ENCODE measurements around the gene ERCC6L2.

Gene ERCC6L2

GRCh38 chr9:95930277-95930676 is 54.8 kb downstream of the ERCC6L2 start:
- DNase-seq, result no peak

- no peak for DNase-seq
Observed at GRCh38 chr9:95935861-95936578, 60.5 kb downstream of the ERCC6L2 start.

DNA sequence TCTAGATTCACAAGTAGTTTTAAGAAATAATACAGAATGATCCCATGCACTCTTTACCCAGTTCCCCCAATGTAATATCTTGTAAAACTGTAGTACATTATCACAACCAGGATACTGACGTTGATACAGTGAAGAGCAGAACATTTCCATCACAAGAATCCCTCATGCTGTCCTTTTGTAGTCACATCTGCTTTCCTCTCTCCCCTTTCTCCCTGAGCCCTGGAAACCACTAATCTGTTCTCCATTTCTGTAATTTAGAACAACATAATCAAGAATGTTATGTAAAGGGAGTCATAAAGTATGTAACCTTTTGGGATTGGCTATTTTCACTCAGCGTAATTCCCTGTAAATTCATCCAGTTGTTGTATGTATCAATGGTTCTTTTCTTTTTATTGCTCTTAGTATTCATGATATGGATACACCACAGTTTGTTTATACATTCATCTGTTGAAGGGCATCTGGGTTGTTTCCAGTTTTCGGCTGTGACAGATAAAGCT is 61.1 kb downstream of the ERCC6L2 start:
- DNase-seq, result no peak

DNA sequence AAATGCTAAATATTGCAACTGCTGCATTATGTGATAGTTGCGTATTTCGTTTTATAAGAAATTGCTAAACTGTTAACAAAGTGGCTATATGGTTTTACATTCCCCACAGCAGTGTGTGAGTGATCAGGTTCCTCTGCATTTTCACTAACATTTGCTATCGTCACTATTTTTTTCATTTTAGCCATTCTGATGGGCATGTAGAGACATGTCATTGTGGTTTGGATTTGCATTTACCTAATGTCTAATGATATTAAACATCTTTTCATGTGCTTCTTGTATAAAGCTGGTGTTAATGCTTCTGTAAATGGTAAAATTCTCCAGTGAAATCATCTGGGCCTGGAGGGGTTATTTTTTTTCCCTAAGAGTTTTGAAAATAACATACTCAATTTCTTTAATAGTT is 61.6 kb downstream of the ERCC6L2 start:
- DNase-seq, result no peak

DNA sequence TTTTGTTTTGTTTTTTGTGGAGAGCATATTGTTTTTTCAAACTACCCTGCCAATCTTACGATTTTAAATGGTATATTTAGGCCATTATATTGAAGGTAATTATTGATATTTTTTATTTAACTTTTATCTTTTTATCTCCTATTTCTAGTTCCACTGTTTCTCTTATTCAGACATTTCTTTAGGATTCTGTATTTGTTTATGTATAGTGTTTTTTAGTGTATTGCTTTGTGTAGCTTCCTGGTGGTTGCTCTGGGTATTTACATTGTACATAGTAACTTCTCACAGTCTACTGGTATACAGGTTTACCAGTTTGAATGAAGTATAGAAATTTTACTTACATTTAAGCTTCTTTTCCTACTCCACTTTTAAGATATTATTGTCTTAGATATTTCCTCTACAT is 63.2 kb downstream of the ERCC6L2 start:
- no peak for DNase-seq

DNA sequence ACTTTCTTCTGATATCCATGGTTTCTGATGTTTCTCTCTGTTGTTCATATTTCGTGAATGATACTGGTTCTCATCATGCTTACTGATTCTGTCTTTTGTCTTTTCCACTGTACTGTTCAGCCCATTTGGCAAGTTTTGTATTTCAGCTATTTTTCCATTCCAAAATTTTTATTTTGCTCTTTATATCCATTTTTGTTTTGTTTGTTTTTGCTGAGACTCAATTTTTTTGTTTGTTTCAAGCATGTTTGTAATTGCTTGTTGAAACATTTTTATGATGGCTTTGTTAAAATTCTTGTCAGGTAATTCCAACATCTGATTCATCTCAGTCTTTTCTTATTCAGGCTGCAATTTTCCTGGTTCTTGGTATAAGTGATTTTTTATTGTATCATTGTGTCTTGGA is 64.0 kb downstream of the ERCC6L2 start:
- no peak for DNase-seq

- no peak for DNase-seq
Observed at GRCh38 chr9:95940265-95940664, 64.8 kb downstream of the ERCC6L2 start.

DNA sequence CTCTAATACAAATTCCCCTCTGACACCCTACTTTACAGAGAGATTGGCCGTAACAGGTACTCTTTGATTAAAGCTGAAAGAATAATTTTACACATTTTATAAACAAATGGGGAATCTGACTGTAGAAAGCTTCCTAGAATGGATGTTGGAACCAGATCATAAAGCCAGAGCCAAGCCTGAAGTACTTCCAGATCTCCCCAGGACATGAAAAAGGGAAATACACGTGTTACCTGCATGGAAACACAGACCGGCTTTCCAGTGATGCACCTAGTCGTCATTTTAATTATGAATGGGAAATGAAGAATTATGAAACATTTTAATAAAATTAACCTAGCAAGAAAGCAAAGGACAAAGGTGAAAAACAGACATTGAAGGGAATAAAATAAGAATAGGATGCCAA is 66.5 kb downstream of the ERCC6L2 start:
- DNase-seq, result no peak

DNA sequence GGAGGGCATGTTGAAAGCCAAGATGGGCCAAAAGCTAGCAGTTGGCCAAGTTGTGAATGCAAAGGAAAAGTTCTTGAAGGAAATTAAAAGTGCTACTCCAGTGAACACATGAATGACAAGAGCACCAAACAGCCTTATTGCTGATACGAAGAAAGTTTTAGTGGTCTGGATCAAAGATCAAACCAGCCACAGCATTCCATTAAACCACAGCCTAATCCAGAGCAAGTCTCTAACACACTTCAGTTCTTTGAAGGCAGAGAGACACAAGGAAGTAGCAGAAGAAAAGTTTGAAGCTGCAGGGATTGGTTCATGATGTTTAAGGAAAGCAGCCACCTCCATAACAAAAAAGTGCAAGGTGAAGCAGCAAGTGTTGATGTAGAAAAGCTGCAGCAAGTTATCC is 71.6 kb downstream of the ERCC6L2 start:
- no peak for DNase-seq

DNA sequence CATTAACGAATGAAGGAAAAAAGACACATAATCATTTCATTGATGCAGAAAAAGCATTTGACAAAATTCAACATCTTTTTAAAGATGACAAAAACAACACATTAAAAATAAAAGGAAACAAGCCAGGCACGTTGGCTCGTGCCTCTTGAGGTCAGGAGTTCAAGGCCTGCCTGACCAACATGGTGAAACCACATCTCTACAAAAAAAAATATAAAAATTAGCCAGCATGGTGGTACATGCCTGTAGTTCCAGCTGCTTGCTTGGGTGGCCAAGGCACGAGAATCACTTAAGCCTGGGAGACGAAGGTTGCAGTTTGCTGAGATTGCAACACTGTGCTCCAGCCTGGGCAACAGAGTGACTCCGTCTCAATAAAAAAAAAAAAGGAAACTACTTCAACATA is 77.0 kb downstream of the ERCC6L2 start:
- no peak for DNase-seq

GRCh38 chr9:95953986-95954385 is 78.5 kb downstream of the ERCC6L2 start:
- DNase-seq, result no peak

DNA sequence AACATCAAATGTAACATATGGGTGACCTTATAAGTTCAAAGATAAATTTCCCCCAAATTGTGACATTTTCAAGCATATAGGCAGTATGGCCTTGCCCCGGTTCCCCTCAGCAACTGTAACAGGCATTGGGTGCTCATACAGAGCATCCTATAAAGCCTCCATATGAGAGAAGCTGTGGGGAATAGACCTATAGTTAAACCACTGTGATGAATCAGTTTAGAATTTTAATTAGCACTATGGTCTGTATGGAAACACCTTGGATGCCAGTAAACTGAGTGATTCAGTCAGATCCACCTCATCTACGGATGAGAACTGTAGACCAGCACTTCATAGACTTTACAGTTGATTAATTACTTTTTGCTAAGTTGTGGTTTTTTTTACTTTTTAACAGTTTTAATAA is 79.4 kb downstream of the ERCC6L2 start:
- DNase-seq, result no peak

DNA sequence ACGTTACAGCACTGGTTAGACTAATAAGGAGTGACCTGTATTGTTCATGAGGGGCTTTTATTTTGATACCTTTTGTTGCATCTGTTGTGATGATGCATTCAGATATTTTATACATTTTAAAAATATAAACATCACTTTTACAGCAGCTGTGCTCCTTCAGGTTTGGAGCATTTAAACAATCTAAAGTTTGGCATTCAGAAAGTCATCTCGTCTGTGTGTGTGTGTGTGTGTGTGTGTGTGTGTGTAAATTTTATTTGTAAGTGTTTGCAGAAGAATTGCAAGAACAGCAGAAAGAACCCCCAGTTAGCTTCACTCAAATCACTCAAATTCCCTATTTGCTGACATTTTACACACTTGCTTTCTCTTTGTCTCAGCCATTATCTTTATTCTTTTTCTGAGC is 87.4 kb downstream of the ERCC6L2 start:
- no peak for DNase-seq

DNA sequence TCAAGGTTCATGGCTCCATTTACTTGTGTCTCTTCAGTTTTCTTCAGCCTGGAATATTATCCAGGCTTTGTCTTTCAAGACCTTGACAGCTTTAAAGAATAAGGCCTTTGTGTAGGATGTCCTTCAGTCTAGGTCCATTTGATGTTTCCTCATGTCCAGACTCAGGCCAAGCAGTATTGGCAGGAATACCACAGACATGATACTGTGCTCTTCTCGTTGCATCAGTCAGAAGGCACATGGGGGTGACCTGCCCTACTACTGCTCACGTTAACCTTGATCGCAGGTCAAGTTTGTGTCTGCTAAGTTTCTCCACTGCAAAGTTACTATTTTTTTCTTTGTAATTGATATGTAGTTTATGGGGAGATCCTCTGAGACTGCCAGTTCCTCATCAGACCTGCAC is 88.2 kb downstream of the ERCC6L2 start:
- DNase-seq, result no peak

DNA sequence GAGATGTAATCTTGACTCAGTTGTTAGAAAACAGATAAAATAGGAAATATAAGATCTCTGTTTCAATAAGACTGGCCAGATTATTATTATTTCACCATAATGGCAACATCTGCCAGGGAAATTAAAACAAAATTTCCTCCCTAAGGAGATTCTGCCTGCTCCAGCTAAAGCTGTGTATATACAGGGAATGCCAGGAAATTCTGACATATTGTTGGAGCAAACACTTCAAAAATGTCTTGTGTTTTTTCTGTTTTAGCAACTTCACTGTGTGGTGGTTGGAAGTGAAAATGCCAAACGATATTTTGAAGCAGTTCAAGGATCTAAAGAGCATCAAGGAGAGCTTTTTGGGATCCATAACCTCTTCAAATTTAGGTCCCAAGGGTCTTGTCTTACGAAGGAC is 90.8 kb downstream of the ERCC6L2 start:
- no peak for DNase-seq

GRCh38 chr9:95970317-95970716 is 94.8 kb downstream of the ERCC6L2 start:
- DNase-seq, result no peak

- DNase-seq, result no peak
Observed at GRCh38 chr9:95971815-95972214, 96.3 kb downstream of the ERCC6L2 start.

DNA sequence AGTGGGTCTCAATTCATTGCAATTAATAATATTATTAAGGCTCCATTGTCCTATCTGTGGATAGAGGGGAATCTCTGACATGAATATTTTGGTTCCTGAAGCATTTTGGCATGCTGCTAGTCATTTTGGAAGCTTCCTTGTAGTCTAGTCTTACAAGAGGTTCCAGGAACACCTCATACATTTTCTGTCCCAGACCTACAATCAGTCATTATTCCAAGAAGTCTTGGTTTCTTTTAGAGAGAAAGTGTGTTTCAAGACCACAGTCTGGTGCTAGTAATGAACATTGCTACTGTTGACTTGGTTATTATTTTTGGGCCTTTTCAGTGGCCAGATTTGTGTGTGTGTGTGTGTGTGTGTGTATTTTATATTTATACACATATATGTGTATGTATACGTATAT is 98.9 kb downstream of the ERCC6L2 start:
- no peak for DNase-seq

- no peak for DNase-seq
Observed at GRCh38 chr9:95977371-95977770, 101.9 kb downstream of the ERCC6L2 start.

GRCh38 chr9:95978106-95978505 is 102.6 kb downstream of the ERCC6L2 start:
- no peak for DNase-seq

DNA sequence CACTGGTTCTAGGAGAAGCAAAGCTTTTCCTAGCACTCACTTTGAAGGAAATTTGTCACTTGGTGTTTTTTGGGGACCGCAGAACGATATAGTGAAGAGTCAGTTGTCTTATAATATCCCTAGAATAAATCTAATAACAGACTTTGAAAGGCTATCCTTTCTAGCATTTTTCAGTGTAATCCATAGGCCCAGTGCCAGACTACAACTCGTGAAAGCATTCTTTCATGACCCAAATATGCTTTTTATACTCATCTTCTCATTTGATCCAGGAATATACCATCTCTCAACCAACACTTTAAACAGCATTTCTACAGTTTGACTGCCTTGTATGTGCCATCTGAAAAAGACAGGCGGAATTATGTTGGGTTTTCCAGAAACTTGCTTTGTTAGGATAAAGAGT is 104.0 kb downstream of the ERCC6L2 start:
- no peak for DNase-seq

- DNase-seq, result no peak
Observed at GRCh38 chr9:95980262-95981125, 105.0 kb downstream of the ERCC6L2 start.

DNA sequence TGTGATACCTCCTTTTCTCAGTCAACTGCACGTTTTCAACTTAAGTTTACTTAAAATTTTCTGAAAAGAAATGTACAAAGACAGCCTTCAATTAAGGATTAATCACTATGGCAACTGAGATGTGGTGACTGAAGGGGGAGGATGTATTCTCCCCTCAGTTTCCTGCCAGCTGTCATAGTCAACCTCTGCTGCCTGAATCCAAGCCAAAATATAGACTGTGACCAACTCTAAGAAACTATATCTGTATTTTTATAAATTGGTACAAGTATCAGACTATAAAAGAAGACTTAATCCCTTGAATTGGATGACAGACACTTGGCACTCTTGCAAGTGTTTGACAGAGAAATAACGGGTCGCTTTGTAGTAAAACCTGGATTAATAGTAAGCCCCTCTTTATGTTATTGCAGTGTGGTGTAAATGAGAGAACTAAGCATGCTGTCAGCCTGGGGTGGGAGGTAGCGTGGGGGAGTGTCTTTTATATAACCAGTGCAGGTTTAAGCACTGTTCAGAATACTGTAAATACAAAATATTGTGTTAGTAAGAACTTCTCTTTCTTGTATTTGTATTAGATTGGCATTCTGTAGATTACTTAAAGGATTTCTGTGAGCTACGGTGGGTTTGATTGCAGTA is 106.4 kb downstream of the ERCC6L2 start:
- DNase-seq, result peak; percentile 34
